Activated T-cell treated with anti-CD3 and anti-CD28 coated beads for 48 hours (primary cell): ENCODE data around the gene SLC36A2.

ENCODE experiments used
- DNase-seq: peaks from one replicate; pipeline ENCODE4 v3.0.0-alpha.2; 2020; ENCODE audit warnings: low read depth

The SLC36A2 gene

GRCh38 chr5:151283120-151283825 is 64.1 kb downstream of the SLC36A2 start:
- DNase-seq: no peak

- no peak for DNase-seq
Measured at GRCh38 chr5:151281001-151281639, 66.2 kb downstream of the SLC36A2 start.

GRCh38 chr5:151280443-151280842 is 66.9 kb downstream of the SLC36A2 start:
- no peak for DNase-seq

GRCh38 chr5:151278845-151279244 is 68.5 kb downstream of the SLC36A2 start:
- DNase-seq: no peak

GRCh38 chr5:151275803-151276202 is 71.6 kb downstream of the SLC36A2 start:
- DNase-seq: no peak

GRCh38 chr5:151274666-151275065 is 72.7 kb downstream of the SLC36A2 start:
- DNase-seq: no peak

- no peak for DNase-seq
Measured at GRCh38 chr5:151271336-151271735, 76.0 kb downstream of the SLC36A2 start.

- no peak for DNase-seq
Measured at GRCh38 chr5:151270599-151270998, 76.8 kb downstream of the SLC36A2 start.

- DNase-seq: no peak
Measured at GRCh38 chr5:151267491-151268260, 79.7 kb downstream of the SLC36A2 start.
